Measurements from ENCODE around the gene MYBBP1A. TPM values are rescaled to one million over a fixed set of nuclear protein-coding genes. Genes with fewer than 3 reads are reported as not detected.

MYBBP1A gene
- total and polyA plus RNA-seq, 2 of the 8 experiments (the other 6 are each of a cell fraction or from before 2014, with no cell fraction given), result 46.8 to 151 TPM

DNA sequence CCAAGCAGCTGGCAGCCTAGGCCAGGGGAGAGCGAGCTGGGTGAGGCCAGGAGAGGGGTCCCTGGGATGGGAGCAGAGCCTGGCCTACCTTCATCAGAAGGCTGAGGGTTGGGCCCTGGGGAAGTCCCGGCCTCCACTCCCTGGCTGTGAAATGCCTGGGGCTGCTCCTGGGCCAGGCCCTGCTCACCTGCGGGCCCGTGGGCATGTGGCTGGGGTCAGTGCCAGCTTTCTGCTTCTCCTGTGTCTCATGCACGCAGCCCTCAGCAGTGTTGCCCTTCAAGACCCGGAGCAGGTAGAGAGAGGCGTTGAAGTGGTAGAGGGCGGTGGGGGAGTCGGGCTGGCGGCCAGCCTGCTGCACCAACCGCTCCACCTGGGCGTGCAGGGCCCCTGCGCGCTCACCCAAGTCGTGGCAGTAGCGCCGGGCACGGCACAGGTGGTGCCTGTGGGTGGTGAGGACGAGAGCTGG, 12.4 kb downstream of the MYBBP1A start:
- H3K4me1 ChIP-seq (replicated peaks in 1 of 4; ENCODE audit: control insufficient read depth in 3 of 4, insufficient read depth in 4 of 4, low read length in 3 of 4), result no peaks in the 10 kb centered on the region
- H3K79me2 ChIP-seq (ENCODE audit: control insufficient read depth in 1 of 2, insufficient read depth in 2 of 2, low read length in 2 of 2), result no peaks in the 10 kb centered on the region
- no peak overlapping the region for H2BK12ac ChIP-seq (ENCODE audit: low read depth, low read length)
- CTCF ChIA-PET (ENCODE audit: partially characterized antibody), result interaction anchor here (1.1 to 1.3 kb wide), 3 partner anchors 23 to 81 kb away, joined by 3 to 4 read pairs (median 4); no protein-coding TSS in a partner anchor
- no peak overlapping the region for H3K4ac ChIP-seq (replicated peaks; ENCODE audit: insufficient read length, low read depth, low read length)
- H4K5ac ChIP-seq (ENCODE audit: insufficient read length, low read depth, low read length), result no peak overlapping the region
- H3K36me3 ChIP-seq (ENCODE audit: control insufficient read depth in 2 of 4, insufficient read depth in 4 of 4, low read length in 3 of 4), result peaks cover 33 to 83% (median 57%) of the 10 kb centered on the region in 4 experiments
- H3K27me3 ChIP-seq (replicated peaks in 1 of 4; ENCODE audit: control insufficient read depth in 3 of 4, extremely low read depth in 1 of 4, insufficient read depth in 3 of 4, low read length in 3 of 4), result no peaks in the 10 kb centered on the region
- H3K18ac ChIP-seq (ENCODE audit: extremely low read depth, low read length), result no peak overlapping the region
- H3K27ac ChIP-seq (ENCODE audit: low read depth, low read length), result no peak overlapping the region
- H3K4me2 ChIP-seq (ENCODE audit: insufficient read depth in 1 of 2, low read depth in 2 of 2, low read length in 2 of 2), result no peak overlapping the region
- H2AK5ac ChIP-seq (ENCODE audit: low read depth, low read length), result no peak overlapping the region
- no peak overlapping the region for H2AFZ ChIP-seq (ENCODE audit: low read length)
- POLR2A ChIA-PET (ENCODE audit: partially characterized antibody), result interaction anchor here (0.9 to 37.1 kb wide), 4 partner anchors 4 to 128 kb away, joined by 3 to 546 read pairs (median 275); partner anchors contain the start of genes GGT6 and MYBBP1A
- H3K23me2 ChIP-seq (ENCODE audit: low read depth, low read length), result no peaks in the 10 kb centered on the region
- no peak overlapping the region for H3K4me3 ChIP-seq (ENCODE audit: extremely low read depth in 1 of 4, insufficient read depth in 2 of 4, low read depth in 3 of 4, low read length in 4 of 4)
- H2BK20ac ChIP-seq (ENCODE audit: low read length), result no peak overlapping the region
- H3K56ac ChIP-seq (replicated peaks; ENCODE audit: insufficient read length, low read depth, low read length), result no peak overlapping the region
- FAIRE-seq, result no peak
- H2BK15ac ChIP-seq (ENCODE audit: low read length), result no peak overlapping the region
- H2BK120ac ChIP-seq (replicated peaks; ENCODE audit: low read depth, low read length), result no peak overlapping the region
- no peak overlapping the region for H3K23ac ChIP-seq (ENCODE audit: insufficient read length)
- no peaks in the 10 kb centered on the region for H3K9me3 ChIP-seq (ENCODE audit: insufficient read depth in 2 of 2, low read depth in 1 of 2, low read length in 1 of 2)
- no peaks in the 10 kb centered on the region for H3K79me1 ChIP-seq (ENCODE audit: low read depth, low read length)
- 98% methylated on average over 15 of the region's 19 CpGs; no CpG with 5 or more reads in 1 of the 2 experiments for WGBS, 2 experiments (ENCODE audit: extremely low coverage in 1 of 2, insufficient coverage in 1 of 2, insufficient read length in 1 of 2, insufficient replicate concordance in 2 of 2, low coverage in 1 of 2, low lambda C conversion rate in 2 of 2, missing lambda C conversion rate in 1 of 2)
- no peak overlapping the region for H3K14ac ChIP-seq (ENCODE audit: insufficient read length)
- H4K20me1 ChIP-seq (replicated peaks in 1 of 2; ENCODE audit: control insufficient read depth in 1 of 2, insufficient read depth in 2 of 2, low read length in 2 of 2), result peaks cover 7 to 38% of the 10 kb centered on the region in 2 experiments
- DNase-seq (ENCODE audit: low read depth in 1 of 2, low spot score in 2 of 2), result no peak
- no peak overlapping the region for H4K91ac ChIP-seq (replicated peaks; ENCODE audit: insufficient read length, low read length)
- no peak overlapping the region for H3K9ac ChIP-seq (replicated peaks in 1 of 4; ENCODE audit: extremely low read depth in 1 of 4, low read depth in 3 of 4, low read length in 3 of 4)
- 0 out of 2 replicates have a peak overlapping the region, but pooled peaks have one; percentile 68 for H4K8ac ChIP-seq (ENCODE audit: extremely low read depth, insufficient read depth, low read length)
- no peak overlapping the region for H2BK5ac ChIP-seq (ENCODE audit: low read depth, low read length)
- no peak for TF ChIP-seq MAFK (IDR thresholded peaks at IDR 0.05; ENCODE audit: low read depth, low read length)
- TF ChIP-seq KDM5A (IDR thresholded peaks at IDR 0.05; ENCODE audit: low read length), result no peak
- no peak for TF ChIP-seq FOSL1 (IDR thresholded peaks at IDR 0.05; ENCODE audit: insufficient read depth, low read depth, low read length)
- no peak for TF ChIP-seq RBBP5 (IDR thresholded peaks at IDR 0.05; ENCODE audit: borderline replicate concordance, low read depth, low read length)
- TF ChIP-seq, protein P1, sequence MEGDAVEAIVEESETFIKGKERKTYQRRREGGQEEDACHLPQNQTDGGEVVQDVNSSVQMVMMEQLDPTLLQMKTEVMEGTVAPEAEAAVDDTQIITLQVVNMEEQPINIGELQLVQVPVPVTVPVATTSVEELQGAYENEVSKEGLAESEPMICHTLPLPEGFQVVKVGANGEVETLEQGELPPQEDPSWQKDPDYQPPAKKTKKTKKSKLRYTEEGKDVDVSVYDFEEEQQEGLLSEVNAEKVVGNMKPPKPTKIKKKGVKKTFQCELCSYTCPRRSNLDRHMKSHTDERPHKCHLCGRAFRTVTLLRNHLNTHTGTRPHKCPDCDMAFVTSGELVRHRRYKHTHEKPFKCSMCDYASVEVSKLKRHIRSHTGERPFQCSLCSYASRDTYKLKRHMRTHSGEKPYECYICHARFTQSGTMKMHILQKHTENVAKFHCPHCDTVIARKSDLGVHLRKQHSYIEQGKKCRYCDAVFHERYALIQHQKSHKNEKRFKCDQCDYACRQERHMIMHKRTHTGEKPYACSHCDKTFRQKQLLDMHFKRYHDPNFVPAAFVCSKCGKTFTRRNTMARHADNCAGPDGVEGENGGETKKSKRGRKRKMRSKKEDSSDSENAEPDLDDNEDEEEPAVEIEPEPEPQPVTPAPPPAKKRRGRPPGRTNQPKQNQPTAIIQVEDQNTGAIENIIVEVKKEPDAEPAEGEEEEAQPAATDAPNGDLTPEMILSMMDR (IDR thresholded peaks at IDR 0.05; ENCODE audit: control extremely low read depth in 1 of 3, insufficient read depth in 1 of 3, low read depth in 1 of 3, low read length in 3 of 3), result no peak
- no peak for TF ChIP-seq SP4 (IDR thresholded peaks at IDR 0.05; ENCODE audit: low read length)
- TF ChIP-seq RNF2 (IDR thresholded peaks at IDR 0.05; ENCODE audit: borderline replicate concordance, low read depth, low read length, missing control alignments, poor library complexity, severe bottlenecking), result no peak
- TF ChIP-seq, protein P2, sequence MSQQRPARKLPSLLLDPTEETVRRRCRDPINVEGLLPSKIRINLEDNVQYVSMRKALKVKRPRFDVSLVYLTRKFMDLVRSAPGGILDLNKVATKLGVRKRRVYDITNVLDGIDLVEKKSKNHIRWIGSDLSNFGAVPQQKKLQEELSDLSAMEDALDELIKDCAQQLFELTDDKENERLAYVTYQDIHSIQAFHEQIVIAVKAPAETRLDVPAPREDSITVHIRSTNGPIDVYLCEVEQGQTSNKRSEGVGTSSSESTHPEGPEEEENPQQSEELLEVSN (IDR thresholded peaks at IDR 0.05), result no peak
- TF ChIP-seq JUN (IDR thresholded peaks at IDR 0.05; ENCODE audit: low read depth, low read length), result no peak
- TF ChIP-seq ZNF274 (IDR thresholded peaks at IDR 0.05; ENCODE audit: borderline replicate concordance, extremely low read depth, low read length), result no peak
